GM19395 (cell line): ENCODE measurements around the gene ZNF205.
"Not testable (repeated sequence)": the region's sequence is repeated elsewhere in the genome, so short reads cannot be mapped to it uniquely, and the experiment has no call there.

Experiments
- ATAC-seq: cut with Tn5 transposase; IDR thresholded peaks from one replicate; pipeline ENCODE4 v1.9.1; 2021; ENCODE audit warnings: mild to moderate bottlenecking, moderate library complexity; ENCODE audit not compliant: unreplicated experiment

The ZNF205 gene

DNA sequence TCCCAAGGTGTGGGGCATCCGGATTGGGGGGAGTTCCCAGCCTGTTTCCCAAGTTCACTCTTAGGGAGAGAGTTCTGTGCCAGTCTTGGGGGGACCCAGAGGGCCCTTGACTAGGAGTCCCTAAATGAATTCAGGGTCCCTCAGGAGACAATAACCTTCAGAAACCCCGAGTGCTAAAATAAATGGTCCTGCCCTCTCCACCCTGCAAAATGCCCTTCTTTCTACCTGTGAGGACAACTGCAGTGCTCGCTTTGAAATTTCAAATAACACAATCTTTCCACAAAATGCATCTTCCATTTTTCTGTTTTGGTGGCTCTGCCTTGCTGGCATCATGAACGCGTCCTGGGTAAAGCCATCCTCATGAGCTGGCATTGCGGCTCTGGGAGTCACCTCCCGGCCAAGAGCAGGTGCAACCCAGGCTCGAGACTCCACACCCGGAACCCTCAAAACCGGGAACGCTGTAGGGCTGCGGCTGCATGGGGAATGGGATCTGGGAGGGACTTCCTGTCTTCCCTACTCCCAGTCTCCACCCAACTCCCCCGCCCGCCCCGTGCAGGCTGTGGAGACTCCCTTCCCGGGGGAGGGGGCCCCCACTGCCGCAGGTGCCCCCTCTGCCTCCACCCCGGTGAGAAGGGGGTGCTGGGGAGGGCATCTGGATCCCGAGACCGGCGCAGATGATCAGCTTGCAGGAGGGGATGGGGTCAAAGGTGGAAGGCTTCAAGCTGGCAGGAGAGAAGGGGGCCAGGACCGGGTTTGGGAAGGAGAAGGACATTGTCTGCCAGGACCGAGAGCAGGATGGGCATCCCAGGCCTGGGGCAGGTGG lies at the start of gene ZNF205:
Gene ZNF205 (plus strand): TSS at position 529 of the 823 bp plus-strand sequence. CDS start 845 bp downstream, outside the sequence.
- no peak for ATAC-seq

DNA sequence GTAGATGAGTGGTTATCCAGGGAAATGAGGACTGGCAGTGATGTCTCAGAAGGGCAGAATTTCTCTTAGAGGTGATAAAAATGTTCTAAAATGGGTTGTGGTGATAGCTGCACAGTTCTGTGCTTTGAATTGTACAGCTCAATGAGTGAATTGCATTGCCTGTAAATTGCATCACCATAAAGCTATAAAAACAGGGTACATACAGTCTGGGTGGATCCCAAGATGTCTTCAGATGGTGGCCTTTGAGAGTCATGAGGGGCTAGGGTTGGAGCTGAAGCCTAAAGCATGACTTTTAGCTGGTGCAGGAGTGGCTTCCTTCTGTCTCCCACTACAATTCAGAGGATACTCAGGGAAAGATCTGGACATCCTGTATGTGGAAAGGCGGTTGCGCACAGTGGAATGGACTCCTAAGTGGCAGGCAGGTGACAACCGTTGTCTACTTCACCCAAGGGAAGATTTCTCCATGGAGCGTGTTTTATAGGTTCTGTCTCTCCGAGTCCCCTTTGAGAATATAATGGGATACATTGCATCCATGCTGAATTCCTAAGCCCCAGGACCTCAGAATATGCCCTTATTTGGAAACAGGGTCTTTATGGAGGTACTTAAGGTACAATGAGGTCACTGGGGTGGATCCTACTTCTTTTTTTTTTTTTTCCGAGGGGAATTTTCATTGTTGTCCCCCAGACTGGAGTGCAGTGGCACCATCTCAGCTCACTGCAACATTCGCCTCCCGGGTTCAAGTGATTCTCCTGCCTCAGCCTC lies 48.6 kb upstream of the ZNF205 start:
- ATAC-seq: no peak

DNA sequence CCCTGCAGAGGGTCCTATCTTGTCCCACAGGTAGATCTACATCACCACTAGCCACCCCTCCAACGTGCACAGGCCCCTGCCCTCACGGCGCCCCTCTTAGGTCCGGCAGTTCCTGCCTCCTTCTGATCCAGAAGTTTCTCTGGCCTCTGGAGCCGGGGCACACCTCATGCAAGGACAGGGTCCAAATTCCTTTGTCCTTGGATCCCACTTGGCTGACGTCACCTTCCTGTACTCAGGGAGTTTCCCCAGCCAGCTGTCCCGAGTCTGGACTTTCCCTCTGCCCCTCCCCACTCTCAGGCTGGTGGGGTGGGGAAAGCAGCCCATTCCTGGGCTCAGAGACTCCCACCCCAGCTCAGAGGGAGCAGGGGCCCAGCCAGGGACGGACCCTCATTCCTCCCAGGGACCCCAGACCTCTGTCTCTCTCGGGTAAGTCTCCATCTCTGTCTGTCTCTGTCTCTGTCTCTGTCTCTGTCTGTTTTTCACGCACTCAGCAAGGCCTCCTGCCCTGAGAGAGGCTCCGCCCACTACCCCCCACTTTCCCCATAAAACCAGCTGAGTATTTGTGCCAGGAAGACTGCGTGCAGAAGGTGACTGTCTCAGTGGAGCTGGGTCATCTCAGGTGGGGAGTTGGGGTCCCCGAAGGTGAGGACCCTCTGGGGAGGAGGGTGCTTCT lies 47.2 kb upstream of the ZNF205 start, which contains the start of gene IL32:
Gene IL32 (plus strand): TSS at position 572 of the 673 bp plus-strand sequence. CDS start 172 bp downstream, outside the sequence.
- ATAC-seq: no peak

DNA sequence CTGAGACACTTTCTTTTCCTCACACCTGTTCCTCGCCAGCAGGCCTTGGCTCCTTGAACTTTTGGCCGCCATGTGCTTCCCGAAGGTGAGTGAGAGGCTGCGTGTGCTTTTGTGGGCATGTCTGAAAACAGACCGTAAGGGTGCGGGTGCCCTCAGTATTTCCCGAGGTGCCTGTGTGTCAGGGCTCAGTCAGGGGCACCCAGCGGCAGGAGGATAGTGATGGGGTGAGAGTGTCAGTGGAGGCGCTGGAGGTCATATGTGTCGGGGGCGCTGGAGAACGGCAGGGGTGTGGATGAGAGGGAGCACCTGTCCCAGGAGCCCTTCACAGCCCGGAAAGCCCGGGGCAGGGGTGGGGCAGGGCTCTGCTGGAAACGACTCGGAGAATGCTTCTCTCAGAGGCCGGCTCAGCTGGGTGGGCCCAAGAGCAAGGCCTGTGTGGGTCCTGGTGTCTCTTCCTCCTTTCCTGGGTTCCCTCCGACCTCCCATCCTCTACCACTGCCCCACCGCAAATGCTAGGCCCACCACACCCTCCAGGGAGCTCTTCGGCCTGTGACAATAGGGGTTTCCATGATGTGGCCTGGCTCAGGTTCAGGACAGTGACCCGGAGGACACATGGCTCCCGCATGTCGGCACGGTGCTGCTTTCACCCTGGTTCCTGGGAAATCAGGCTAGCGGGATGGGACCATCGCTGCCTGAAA lies 46.5 kb upstream of the ZNF205 start:
- ATAC-seq: no peak

DNA sequence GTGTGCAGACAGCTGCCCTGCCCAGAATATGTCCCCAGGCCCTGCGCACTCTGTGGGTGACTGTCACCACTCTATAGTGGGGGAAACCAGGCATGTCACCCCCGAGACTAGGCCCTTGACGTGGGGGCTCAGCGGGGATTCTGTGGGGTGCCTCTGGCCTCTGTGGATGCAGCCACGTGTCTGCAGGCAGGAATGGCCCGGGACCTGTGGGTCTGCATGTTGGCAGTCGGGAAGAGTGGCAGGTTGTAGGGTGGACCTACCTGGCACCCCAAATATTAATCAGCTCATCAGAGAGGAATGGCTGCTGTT lies 46.0 kb upstream of the ZNF205 start:
- no peak for ATAC-seq

DNA sequence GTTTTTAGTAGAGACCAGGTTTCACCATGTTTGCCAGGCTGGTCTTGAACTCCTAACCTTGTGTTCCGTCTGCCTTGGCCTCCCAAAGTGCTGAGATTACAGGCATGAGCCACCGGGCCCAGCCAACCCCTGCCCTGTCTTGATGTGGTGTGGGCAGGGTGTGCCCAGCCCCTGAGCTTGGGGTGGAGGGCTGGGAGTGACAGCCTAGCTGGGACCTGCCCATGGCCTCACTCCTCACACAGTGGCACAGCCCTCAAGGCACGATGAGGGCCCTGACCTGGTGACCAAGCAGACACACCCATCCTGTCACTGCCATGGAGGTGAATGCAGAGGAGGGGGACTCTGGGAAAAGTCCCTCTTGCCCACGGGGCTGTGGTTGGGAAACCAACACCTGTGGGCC lies 43.9 kb upstream of the ZNF205 start:
- ATAC-seq: no peak

DNA sequence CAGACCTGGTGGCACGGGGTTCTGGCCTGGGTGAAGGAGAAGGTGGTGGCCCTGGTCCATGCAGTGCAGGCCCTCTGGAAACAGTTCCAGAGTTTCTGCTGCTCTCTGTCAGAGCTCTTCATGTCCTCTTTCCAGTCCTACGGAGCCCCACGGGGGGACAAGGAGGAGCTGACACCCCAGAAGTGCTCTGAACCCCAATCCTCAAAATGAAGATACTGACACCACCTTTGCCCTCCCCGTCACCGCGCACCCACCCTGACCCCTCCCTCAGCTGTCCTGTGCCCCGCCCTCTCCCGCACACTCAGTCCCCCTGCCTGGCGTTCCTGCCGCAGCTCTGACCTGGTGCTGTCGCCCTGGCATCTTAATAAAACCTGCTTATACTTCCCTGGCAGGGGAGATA lies 43.2 kb upstream of the ZNF205 start:
- ATAC-seq: not testable (repeated sequence)

DNA sequence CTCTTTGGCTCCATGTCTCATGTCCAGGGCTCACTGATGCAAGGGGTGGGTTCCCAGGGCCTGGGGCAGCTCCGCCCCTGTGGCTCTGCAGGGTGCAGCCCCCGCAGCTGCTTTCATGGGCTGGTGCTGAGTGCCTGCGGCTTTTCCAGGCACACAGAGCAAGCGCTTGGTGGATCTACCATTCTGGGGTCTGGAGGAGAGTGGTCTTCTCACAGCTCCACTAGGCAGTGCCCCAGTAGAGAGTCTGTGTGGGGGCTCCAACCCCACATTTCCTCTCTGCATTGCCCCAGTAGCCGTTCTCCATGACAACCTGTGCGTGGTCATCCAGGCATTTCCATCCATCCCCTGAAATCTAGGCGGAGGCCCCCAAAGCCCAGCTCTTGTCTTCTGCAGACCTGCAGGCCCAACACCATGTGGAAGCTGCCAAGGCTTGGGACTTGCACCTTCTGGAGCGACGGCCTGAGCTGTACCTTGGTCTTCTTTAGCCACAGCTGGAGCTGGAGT lies 41.7 kb upstream of the ZNF205 start:
- no peak for ATAC-seq

DNA sequence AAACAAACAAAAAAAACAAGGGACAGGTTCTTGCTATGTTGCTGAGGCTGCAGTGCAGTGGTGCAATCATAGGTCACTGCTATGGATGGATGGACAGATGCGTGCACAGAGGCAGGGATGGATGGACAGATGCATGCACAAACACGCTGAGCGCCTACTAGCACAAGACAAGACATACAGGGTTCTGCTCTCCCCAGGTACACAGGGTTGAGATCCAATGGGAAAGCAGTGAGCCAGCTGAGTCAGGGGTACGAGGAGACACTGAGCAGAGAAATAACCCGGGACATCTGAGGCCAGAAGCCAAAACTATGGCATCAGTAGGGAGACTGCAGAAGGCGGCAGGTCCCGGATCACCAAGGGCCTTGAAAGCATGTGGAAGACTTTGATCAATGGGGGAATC lies 40.7 kb upstream of the ZNF205 start:
- ATAC-seq: no peak

DNA sequence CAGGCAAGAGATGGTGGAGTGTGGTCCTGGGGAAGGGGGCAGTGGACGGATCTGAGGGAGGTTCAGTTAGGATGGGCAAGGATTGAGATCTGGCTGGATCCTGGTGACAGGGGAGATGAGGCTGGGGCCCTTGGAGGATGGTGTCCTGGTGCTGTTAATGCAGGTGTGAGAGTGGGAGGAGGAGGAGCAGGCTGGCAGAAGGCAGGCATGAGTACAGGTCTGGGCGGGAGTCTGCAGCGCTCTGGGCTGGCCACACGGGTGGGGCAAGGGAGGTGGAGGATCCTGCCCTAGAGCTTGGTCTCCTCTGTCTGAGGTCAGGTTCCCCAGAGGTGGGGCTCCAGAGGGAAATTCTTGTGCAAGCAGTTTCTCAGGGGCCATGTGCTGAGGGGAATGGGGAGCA lies 40.2 kb upstream of the ZNF205 start:
- ATAC-seq: not testable (repeated sequence)

DNA sequence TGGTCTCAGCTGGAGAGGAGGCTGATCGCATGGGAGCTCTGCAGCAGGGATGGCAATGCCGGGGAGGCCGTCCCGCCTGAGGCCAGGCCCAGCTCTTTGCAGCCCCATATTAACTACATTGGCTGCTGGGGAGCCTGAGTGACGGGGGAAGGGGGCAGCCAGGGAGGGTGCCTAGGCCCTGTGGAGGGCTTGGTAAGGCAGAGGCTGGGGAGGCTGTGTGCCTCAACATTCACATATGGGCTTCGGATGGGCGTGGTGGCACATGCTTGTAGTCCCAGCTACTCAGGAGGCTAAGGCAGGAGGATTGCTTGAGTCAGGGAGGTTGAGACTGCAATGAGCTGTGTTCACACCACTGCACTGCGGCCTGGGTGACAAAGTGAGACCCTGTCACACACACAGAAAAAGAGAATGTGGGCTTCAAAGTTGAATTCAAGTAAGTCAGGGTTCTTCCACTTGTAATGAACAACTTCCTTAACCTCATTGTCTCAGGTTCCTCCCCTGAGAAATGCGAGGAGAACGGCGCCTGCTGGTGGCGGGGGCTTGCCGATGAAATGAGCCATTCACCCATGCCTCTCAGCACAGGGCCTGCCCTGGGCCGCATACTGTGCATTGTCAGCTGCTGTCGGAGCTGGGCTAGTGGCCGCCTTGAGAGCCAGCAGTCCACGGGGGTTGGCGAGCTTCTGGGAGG lies 39.7 kb upstream of the ZNF205 start:
- not testable (repeated sequence) for ATAC-seq

DNA sequence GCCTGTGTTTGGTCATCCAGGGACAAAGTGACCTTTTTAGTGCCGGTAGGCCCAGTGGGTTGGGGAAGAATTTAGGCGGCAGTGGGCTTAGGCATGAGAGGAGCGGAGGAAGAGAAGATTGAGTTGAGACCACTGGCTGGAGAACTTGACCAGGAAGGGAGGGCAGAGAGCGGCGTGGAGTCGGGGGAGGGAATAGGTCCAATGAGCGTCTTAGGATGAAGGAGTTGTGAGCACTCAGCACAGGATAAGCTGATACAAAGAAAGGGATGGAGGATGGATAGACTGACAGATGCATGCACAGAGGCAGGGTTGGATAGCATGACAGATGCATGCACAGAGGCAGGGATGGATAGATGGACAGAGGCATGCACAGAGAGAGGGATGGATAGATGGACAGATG lies 38.9 kb upstream of the ZNF205 start:
- no peak for ATAC-seq

DNA sequence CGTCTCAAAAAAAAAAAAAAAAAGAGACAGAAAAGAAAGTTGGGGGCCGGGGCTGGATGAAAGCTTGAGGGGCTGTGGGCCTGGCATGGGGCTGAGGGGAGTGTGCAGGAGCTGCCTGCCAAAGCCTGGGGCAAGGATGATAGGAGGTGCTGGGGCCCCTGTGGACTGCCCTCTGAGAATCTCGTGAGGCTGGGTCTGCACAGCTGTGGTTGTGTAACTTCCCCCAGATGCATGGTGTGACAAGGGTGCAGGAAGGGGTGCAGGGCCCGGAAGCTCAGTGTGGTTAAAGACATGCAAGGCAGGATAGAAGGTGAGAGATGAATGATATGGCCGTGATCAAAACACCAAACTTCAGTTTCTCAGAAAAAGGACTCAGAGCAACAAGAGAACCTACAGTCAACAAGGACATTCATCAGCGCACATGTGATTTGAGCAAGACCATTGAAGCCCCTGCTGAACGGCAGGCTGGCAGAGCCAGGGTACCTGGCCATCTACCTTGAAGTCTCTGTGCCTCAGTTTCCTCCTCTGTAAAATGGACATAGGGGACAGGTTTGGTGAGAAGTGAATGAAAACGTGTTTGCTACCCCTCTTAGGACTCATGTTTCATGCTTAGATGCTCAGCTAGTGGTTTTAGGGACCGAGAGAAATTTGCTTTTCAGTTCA lies 37.4 kb upstream of the ZNF205 start:
- peak; percentile 77 for ATAC-seq

DNA sequence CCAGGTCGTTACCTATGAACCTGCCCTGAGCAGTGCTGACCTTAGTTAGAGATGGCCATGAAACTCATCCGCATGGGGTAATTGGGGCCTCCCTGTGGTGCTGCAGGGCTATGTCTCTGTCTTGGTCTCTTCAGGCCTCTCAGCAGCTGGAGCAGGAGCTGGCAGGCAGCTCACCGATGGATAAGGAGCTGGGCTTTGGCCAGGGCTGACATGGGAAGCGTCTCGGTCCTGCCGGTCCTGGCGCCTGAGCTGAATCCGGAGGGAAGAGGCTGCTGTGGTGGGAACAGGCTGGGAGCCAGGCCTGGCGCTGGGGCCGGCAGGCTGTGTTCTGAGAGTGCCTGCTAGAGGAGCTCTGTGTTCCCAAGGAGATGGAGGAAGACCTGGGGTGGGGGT lies 36.9 kb upstream of the ZNF205 start:
- ATAC-seq: no peak

DNA sequence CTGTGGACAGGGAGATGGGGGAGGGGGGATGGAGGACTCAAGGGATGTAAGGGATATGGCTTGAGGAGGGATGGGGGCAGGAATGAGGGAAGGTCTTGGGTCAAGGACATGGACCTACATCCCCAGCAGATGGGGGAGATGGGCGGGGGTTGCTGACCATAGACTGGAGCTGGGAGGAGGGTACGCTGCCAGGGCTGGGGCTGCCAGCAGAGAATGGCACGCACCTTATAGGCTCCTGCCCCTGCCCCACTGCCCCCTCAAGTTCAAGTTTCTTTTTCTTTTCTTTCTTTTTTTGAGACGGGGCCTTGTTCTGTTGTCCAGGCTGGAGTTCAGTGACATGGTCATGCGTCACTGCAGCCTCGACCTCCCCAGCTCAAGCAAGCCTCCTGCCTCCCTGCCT lies 36.4 kb upstream of the ZNF205 start:
- not testable (repeated sequence) for ATAC-seq

DNA sequence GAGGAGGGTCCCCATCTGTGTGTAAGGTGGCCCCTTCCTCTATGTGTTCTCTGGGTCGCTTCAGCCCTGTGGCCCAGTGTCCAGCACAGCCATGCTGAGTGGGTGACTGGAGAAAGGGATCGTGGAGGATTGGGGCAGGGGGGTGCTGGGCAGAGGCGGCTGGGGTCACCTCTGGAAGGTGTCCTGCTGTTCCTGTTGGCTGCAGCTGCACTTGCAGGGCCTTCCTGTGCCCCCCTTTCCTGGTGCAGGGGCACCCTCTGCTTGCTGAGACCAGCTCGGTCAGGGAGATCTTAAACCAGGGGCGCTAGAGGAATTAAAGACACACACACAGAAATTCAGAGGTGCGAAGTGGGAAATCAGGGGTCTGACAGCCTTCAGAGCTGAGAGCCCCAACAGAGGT lies 35.8 kb upstream of the ZNF205 start:
- no peak for ATAC-seq

DNA sequence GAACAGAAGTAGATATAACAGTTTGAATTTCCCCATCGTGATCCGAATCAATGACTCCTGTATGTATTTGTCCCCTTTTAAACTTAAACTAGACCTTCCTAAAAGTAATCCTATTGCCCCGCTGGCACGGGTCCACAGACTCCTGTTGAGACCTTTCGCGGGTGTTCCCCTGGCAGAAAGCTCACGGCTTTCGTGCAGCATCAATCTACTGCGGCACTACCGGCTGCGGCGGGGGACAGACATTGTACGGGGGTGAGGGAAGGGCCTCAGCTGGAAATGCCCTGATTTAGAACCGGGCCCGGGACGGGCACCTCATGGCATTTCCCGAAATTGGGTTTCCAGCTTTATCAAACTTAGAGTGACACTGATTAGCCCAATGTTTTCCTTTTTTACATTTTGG lies 32.4 kb upstream of the ZNF205 start:
- ATAC-seq: no peak

DNA sequence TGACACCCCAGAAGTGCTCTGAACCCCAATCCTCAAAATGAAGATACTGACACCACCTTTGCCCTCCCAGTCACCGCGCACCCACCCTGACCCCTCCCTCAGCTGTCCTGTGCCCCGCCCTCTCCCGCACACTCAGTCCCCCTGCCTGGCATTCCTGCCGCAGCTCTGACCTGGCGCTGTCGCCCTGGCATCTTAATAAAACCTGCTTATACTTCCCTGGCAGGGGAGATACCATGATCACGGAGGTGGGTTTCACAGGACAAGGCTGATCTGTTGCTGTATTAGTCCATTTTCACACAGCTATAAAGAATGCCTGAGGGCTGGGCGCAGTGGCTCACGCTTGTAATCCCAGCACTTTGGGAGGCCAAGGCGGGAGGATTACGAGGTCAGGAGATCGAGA lies 30.4 kb upstream of the ZNF205 start:
- not testable (repeated sequence) for ATAC-seq

DNA sequence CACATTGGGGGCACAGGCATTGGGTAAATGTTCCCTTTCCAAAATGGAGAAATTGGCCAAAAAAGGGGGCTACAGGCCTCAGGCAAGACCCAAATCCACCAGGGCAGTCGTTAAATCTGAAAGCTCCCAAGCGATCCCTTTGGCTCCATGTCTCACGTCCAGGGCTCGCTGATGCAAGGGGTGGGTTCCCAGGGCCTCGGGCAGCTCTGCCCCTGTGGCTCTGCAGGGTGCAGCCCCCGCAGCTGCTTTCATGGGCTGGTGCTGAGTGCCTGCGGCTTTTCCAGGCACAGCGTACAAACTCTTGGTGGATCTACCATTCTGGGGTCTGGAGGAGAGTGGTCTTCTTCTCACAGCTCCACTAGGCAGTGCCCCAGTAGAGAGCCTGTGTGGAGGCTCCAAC lies 29.0 kb upstream of the ZNF205 start:
- ATAC-seq: not testable (repeated sequence)

DNA sequence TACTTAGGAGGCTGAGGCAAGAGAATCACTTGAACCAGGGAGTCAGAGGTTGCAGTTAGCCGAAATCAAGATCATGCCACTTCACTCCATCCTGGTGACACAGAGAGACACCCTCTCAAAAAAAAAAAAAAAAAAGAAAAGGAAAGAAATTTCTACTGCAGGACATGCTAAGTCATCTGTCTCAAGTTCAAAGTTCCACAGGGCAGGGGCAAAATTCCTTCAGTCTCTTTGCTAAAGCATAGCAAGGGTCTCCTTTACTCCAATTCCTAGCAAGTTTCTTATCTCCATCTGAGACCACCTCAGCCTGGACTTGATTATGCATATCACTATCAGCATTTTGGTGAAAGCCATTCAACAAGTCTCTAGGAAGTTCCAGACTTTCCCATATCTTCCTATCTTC lies 27.9 kb upstream of the ZNF205 start:
- no peak for ATAC-seq
